MM.1S (cell line): ENCODE data around the gene NT5M.
"Not testable (repeated sequence)": the region's sequence is repeated elsewhere in the genome, so short reads cannot be mapped to it uniquely, and the experiment has no call there.

Experiments
- CTCF ChIP-seq: fragments of 300-600 bp; sonication (generic); IDR thresholded peaks from 2 replicates; pipeline ENCODE4 v1.5.1; 2016; ENCODE audit warnings: antibody characterized with exemption, low read length, mixed read lengths
- EZH2 ChIP-seq: fragments of 300-600 bp; sonication (generic); optimal IDR thresholded peaks from 2 replicates; pipeline ENCODE3; 2017; ENCODE audit warnings: low read depth, mild to moderate bottlenecking, antibody characterized with exemption, low read length, mixed read lengths

DNA sequence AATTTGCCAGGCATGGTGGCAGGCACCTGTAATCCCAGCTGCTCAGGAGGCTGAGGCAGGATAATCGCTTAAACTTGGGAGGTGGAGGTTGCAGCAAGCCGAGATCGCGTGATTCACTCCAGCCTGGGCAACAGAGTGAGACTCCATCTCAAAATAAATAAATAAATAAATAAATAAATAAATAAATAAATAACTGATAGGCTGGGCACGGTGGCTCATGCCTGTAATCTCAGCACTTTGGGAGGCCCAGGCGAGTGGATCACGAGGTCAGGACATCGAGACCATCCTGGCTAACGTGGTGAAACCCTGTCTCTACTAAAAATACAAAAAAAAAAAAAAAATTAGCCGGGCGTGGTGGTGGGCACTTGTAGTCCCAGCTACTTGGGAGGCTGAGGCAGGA, 47.5 kb upstream of the NT5M start:
- TF ChIP-seq CTCF, EZH2: not testable (repeated sequence)
